ENCODE results near the gene TOR1AIP1.

Gene TOR1AIP1

GRCh38 chr1:179881642-179882252 lies 338 bp upstream of the TOR1AIP1 start:
- DNase-seq (ENCODE audit: low read depth), result no peak

- DNase-seq (ENCODE audit: low read depth), result no peak
Observed at GRCh38 chr1:179883040-179883744, 1.1 kb downstream of the TOR1AIP1 start.

GRCh38 chr1:179883745-179884138 lies 1.7 kb downstream of the TOR1AIP1 start:
- peak; percentile 18 for DNase-seq (ENCODE audit: low read depth)

GRCh38 chr1:179888071-179888470 lies 6.0 kb downstream of the TOR1AIP1 start:
- DNase-seq (ENCODE audit: low read depth), result no peak

- DNase-seq (ENCODE audit: low read depth), result no peak
Observed at GRCh38 chr1:179889589-179889988, 7.5 kb downstream of the TOR1AIP1 start.

- DNase-seq (ENCODE audit: low read depth), result no peak
Observed at GRCh38 chr1:179910934-179911333, 28.8 kb downstream of the TOR1AIP1 start.

GRCh38 chr1:179911812-179912211 lies 29.7 kb downstream of the TOR1AIP1 start:
- no peak for DNase-seq (ENCODE audit: low read depth)

- DNase-seq (ENCODE audit: low read depth), result no peak
Observed at GRCh38 chr1:179917601-179918429, 35.7 kb downstream of the TOR1AIP1 start.

- DNase-seq (ENCODE audit: low read depth), result no peak
Observed at GRCh38 chr1:179921472-179921871, 39.4 kb downstream of the TOR1AIP1 start.

GRCh38 chr1:179921981-179922872 lies 40.1 kb downstream of the TOR1AIP1 start:
- DNase-seq (ENCODE audit: low read depth), result no peak

- DNase-seq (ENCODE audit: low read depth), result no peak
Observed at GRCh38 chr1:179923029-179923428, 40.9 kb downstream of the TOR1AIP1 start.

- no peak for DNase-seq (ENCODE audit: low read depth)
Observed at GRCh38 chr1:179924268-179924667, 42.2 kb downstream of the TOR1AIP1 start.

- DNase-seq (ENCODE audit: low read depth), result no peak
Observed at GRCh38 chr1:179925302-179925701, 43.2 kb downstream of the TOR1AIP1 start.

GRCh38 chr1:179925922-179926849 lies 44.1 kb downstream of the TOR1AIP1 start:
- no peak for DNase-seq (ENCODE audit: low read depth)

- DNase-seq (ENCODE audit: low read depth), result no peak
Observed at GRCh38 chr1:179926850-179927205, 44.7 kb downstream of the TOR1AIP1 start.

- DNase-seq (ENCODE audit: low read depth), result no peak
Observed at GRCh38 chr1:179929955-179930798, 48.1 kb downstream of the TOR1AIP1 start.

- DNase-seq (ENCODE audit: low read depth), result no peak
Observed at GRCh38 chr1:179930867-179931266, 48.8 kb downstream of the TOR1AIP1 start.

- DNase-seq (ENCODE audit: low read depth), result no peak
Observed at GRCh38 chr1:179933219-179933618, 51.1 kb downstream of the TOR1AIP1 start.

- no peak for DNase-seq (ENCODE audit: low read depth)
Observed at GRCh38 chr1:179935909-179936496, 53.9 kb downstream of the TOR1AIP1 start.

Data from stimulated activated CD8-positive, alpha-beta memory T cell treated with anti-CD3 and anti-CD28 coated beads, Interleukin-4, amount 100 ng/mL, for 24 hours (primary cell).